Cardiac muscle cell (in vitro differentiated cells and primary cell): ENCODE measurements around the gene SLC29A2. TPM values are rescaled to one million over a fixed set of nuclear protein-coding genes. Genes with fewer than 3 reads are reported as not detected.

ENCODE experiments used
- DNase-seq, 2 donors: peaks; one replicate each; pipeline versions ENCODE4 v3.0.0 to v3.0.0-alpha.2; 2010 to 2017; ENCODE audit warnings: low read depth in 1 of 2, low spot score in 1 of 2
- H3K27ac ChIP-seq: fragments of 200-600 bp; sonication (generic); 2 replicates; pipeline ENCODE4 v1.5.1; 2016
- H3K27me3 ChIP-seq: fragments of 200-600 bp; sonication (generic); 2 replicates; pipeline ENCODE4 v1.6.0; 2016; ENCODE audit warnings: control low read depth
- H3K36me3 ChIP-seq: fragments of 200-600 bp; sonication (generic); 2 replicates; pipeline ENCODE4 v1.5.1; 2016; ENCODE audit warnings: control low read depth
- H3K4me1 ChIP-seq: fragments of 200-600 bp; sonication (generic); 2 replicates; pipeline ENCODE4 v1.8.1; 2017; ENCODE audit warnings: low read depth, mild to moderate bottlenecking, mixed run types
- H3K4me3 ChIP-seq: fragments of 200-600 bp; sonication (generic); 2 replicates; pipeline ENCODE4 v1.5.1; 2016; ENCODE audit warnings: mild to moderate bottlenecking
- H3K9me3 ChIP-seq: fragments of 200-600 bp; sonication (generic); 2 replicates; pipeline ENCODE4 v1.5.1; 2017; ENCODE audit warnings: low read depth, mild to moderate bottlenecking, control low read depth
- polyA plus RNA-seq: library from polyadenylated mRNA; unstranded; fragments of >200 nt; fragmentation: Nextera tagmentation; extraction: Ambion mirVana; gene quantifications from 2 replicates; pipeline ENCODE4 v1.2.1, GENCODE V29; 2016
- total RNA-seq: library from RNA; depleted of rRNA; stranded (reverse); fragments of >200 nt; gene quantifications from 2 replicates; pipeline ENCODE4 v1.2.3, GENCODE V29; 2016
- TF ChIP-seq, protein P1 (sequence below): IDR thresholded peaks from 2 replicates; pipeline ENCODE4 v1.5.1; 2012; ENCODE audit warnings: low read depth, mild to moderate bottlenecking, low read length

Gene SLC29A2
- total and polyA plus RNA-seq, 2 experiments from 2014 or later = 36.8 to 50.2 TPM

DNA sequence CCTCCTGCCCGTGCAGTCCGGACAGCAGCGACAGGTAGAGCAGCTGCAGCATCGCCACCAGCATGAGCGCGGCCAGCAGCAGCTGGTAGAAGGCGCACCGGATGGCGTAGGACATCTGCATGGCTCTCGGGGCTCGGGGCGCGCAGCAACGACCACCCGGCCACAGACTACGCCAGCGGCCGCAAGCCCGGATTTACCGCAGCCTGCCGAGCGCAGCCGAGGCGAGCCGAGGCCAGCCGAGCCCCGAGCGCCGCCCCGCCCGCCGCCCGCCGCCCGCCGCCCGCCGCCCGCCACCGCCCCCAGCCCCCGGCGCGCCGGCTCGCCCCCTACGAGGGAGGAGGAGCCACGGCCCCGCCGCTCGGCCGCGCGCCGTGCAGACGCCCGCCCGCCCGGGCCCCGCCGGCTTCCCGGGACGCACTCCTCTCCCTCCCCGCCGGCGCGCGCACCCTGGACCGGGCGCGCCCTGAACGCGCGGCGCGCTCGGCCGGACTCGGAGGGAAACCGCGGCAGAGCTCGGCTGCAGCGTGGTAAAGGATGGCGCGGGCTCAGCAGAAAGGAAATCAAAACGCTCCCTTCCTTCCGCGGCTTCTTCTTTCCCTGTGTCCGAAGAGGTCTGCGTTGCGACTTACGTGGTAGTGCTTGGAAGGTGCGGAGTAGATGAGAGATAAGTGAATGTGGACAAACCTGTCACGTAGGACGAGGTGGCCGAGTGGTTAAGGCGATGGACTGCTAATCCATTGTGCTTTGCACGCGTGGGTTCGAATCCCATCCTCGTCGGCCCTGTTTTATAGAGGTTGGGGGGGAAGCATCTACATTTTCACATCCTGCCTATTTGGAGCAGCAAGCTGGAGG lies 23.9 kb downstream of the SLC29A2 start, which contains the start of gene B4GAT1:
B4GAT1 (minus strand) TSS at position 205 of the 852 bp plus-strand sequence; CDS start at position 121, 84 bp downstream.
- Histone ChIP-seq H3K27ac (peak within 1 kb of the TSS; percentile 88), H3K27me3 (no peaks in the 10 kb centered on the region), H3K9me3 (no peaks in the 10 kb centered on the region), H3K4me1 (peaks cover 14% of the 10 kb centered on the region), H3K4me3 (peak within 1 kb of the TSS; percentile 70), H3K36me3 (no peaks in the 10 kb centered on the region)
- peak; percentile 83 to 88 for DNase-seq
- TF ChIP-seq, protein P1, sequence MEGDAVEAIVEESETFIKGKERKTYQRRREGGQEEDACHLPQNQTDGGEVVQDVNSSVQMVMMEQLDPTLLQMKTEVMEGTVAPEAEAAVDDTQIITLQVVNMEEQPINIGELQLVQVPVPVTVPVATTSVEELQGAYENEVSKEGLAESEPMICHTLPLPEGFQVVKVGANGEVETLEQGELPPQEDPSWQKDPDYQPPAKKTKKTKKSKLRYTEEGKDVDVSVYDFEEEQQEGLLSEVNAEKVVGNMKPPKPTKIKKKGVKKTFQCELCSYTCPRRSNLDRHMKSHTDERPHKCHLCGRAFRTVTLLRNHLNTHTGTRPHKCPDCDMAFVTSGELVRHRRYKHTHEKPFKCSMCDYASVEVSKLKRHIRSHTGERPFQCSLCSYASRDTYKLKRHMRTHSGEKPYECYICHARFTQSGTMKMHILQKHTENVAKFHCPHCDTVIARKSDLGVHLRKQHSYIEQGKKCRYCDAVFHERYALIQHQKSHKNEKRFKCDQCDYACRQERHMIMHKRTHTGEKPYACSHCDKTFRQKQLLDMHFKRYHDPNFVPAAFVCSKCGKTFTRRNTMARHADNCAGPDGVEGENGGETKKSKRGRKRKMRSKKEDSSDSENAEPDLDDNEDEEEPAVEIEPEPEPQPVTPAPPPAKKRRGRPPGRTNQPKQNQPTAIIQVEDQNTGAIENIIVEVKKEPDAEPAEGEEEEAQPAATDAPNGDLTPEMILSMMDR = no peak

DNA sequence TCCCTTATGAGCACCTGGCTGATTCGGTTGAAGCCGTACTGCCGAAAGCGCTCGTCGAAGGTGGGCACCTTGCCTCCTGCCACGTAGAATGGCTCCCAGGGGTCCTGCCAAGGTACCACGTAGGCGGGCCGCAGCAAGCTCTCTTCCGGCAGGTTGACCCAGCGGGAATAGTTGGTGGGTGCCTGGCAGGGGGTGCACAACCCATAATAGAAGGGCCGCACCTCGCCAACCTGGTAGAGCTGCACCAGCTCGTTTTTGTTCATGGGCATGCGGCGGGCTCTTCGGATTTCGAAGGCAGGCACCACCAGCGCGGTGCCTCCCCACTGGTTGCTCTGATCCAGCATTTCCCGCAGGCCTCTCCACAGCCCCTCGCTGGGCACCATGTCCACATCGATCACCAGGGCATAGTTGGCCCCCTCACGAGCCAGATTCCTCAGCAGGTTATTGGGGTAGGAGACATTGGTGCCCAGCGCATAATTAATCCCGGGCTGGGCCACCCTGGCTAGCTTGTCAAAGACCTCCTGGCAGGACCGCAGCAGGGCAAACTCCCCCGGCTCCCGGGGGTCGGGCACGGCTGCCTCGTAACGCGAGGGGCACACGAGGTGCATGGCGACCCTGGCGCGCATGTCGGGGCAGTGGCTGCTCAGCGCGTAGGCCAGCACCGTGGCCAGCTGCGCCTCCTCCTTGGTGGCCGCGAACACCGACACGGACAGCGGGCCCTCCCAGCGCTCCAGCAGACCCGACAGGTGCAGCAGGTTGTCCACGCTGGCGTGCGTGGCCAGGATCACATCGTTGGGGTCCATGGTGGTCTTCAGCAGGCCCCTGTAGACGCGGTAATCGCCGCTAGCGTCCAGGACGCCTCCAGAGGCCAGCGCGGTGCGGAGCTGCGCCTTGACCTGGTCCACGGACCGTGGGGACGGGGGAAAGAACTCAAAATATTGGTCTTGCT lies 24.8 kb downstream of the SLC29A2 start:
- no peaks in the 10 kb centered on the region for H3K27me3 ChIP-seq
- H3K4me3 ChIP-seq = peak overlapping the region; percentile 70
- no peaks in the 10 kb centered on the region for H3K9me3 ChIP-seq
- no peak for DNase-seq
- no peaks in the 10 kb centered on the region for H3K36me3 ChIP-seq
- peak overlapping the region; percentile 88 for H3K27ac ChIP-seq
- H3K4me1 ChIP-seq = peaks cover 14% of the 10 kb centered on the region
- TF ChIP-seq, protein P1 = no peak

DNA sequence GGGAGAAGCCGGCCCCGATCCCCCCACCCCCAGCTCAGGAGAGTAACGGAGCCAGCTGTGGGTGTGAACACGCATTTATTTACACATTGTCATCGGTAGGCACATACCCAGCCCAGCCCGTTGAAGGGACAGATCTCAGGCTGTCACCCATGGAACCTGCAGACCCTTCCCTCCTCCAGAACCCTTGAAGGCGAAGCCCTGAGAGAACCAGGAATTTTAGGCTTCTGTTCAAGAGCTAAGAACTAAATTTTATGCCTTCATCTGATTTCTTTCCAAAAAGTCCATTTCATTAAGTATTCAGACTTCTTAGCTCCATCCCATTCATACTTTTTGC lies 26.3 kb downstream of the SLC29A2 start:
- H3K36me3 ChIP-seq = peaks cover 10% of the 10 kb centered on the region
- peak overlapping the region; percentile 70 for H3K4me3 ChIP-seq
- H3K27ac ChIP-seq = peak overlapping the region; percentile 85

DNA sequence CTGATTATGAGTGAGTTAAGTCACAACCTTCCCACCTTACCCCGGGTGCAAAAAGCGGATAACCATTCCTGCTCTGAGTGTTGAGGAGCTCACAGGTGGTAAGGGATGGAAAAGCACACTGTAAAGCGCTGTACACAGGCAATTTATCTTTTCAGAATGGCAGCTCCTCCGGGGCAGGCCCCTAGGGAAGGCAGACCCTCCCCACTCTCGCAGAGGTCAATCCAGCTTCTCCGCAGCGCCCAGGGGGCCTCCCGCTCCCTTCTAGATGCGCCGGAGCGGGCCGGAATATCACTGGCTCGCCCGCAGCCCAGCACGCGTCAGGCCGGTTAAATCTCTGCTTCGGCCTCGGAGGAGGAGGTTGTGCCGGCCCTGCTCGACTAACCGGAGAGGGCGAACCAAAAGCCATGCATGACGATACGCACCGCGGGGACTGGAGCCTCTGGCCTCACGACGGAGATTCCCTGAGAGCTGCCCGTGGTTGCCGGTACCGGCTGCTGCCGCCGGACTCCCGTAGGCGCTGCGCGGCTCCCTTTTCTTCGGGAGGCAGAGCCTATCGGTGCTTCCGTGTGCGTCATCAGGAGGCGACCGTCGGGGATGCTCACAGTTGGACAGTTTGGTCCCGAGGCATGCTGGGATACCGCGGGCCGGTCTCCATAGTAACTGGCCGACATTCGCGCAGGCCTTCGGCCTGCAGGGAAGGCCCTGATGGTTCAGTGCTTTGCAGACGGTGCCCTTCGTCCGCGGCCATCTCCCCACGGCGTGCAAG lies 26.8 kb downstream of the SLC29A2 start, which contains the start of gene BRMS1:
BRMS1 (minus strand) TSS at position 555 of the 766 bp plus-strand sequence. CDS start 2,870 bp downstream, outside the sequence.
- TF ChIP-seq, protein P1 = no peak
- H3K36me3 ChIP-seq = peaks cover 12% of the 10 kb centered on the region
- peaks cover 14% of the 10 kb centered on the region for H3K4me1 ChIP-seq
- no peaks in the 10 kb centered on the region for H3K27me3 ChIP-seq
- peak within 1 kb of the TSS; percentile 70 for H3K4me3 ChIP-seq
- DNase-seq = peak; percentile 98
- H3K27ac ChIP-seq = peak within 1 kb of the TSS; percentile 85
- no peaks in the 10 kb centered on the region for H3K9me3 ChIP-seq

More for the DNA sequence above, 26.3 kb downstream of the SLC29A2 start:
- no peak for DNase-seq
- Histone ChIP-seq H3K27me3 (no peaks in the 10 kb centered on the region), H3K4me1 (peaks cover 14% of the 10 kb centered on the region), H3K9me3 (no peaks in the 10 kb centered on the region)
- TF ChIP-seq, protein P1 = no peak

DNA sequence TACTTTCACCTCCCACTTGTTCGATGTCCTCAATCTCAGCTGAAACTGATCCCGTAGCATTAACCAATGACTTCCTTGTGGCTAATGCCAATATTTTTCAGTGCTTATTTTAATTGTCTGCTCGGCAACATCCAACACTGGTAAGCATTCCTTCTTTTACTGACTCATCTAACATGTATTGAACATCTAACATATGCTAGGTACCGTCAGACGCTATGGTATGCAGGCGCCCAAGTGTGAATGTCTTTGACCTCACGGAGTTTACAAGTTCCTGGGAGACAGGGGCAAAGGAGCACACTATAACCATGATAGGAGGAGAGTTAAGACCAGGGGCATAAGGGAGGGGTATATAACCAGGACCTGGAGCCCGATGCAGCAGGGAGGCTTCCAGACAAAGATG lies 28.4 kb downstream of the SLC29A2 start:
- TF ChIP-seq, protein P1 = no peak

More for the DNA sequence above, 28.4 kb downstream of the SLC29A2 start:
- no peak for DNase-seq
- Histone ChIP-seq H3K27me3 (no peaks in the 10 kb centered on the region), H3K36me3 (peaks cover 12% of the 10 kb centered on the region), H3K4me1 (peaks cover 14% of the 10 kb centered on the region), H3K27ac (no peak overlapping the region), H3K9me3 (no peaks in the 10 kb centered on the region), H3K4me3 (no peak overlapping the region)
